Muscle of leg (tissue), 11 donors: ENCODE data around the gene USH1C. TPM values are rescaled to one million over a fixed set of nuclear protein-coding genes. Genes with fewer than 3 reads are reported as not detected.

Experiments
- DNase-seq: peaks from one replicate; pipeline ENCODE4 v3.0.0; 2013
- H3K27ac ChIP-seq: one replicate; pipeline ENCODE4 v1.5.1; 2013; ENCODE audit warnings: mild to moderate bottlenecking, low read length, control low read depth
- H3K27me3 ChIP-seq: one replicate; pipeline ENCODE4 v1.6.1; 2013; ENCODE audit warnings: low read length; ENCODE audit not compliant: control insufficient read depth, insufficient read depth
- H3K36me3 ChIP-seq: one replicate; pipeline ENCODE4 v1.6.1; 2013; ENCODE audit warnings: low read length; ENCODE audit not compliant: control insufficient read depth, insufficient read depth
- H3K4me1 ChIP-seq: one replicate; pipeline ENCODE4 v1.6.1; 2013; ENCODE audit warnings: low read length; ENCODE audit not compliant: control insufficient read depth, insufficient read depth
- H3K4me3 ChIP-seq: one replicate; pipeline ENCODE4 v1.5.1; 2013; ENCODE audit warnings: low read length, control low read depth
- H3K9me3 ChIP-seq: replicated peaks from 2 replicates; pipeline ENCODE4 v1.6.1; 2013; ENCODE audit warnings: low read depth, low read length; ENCODE audit not compliant: control insufficient read depth
- WGBS: methylation state at CpG from one replicate; pipeline ENCODE4 v1.1.5; 2013; ENCODE audit warnings: missing lambda C conversion rate; ENCODE audit not compliant: insufficient coverage; 5-methylcytosine and 5-hydroxymethylcytosine counted together
- polyA plus RNA-seq, 8 donors: library from polyadenylated mRNA; unstranded; fragments of 120-200 nt; gene quantifications; one replicate each; pipeline versions ENCODE4 v1.2.1 to v1.2.3, GENCODE V29; 2013; ENCODE audit warnings: inconsistent platforms in 1 of 8, low replicate concordance in 1 of 8; ENCODE audit not compliant: insufficient read length in 8 of 8, insufficient read depth in 1 of 8
- total RNA-seq: library from RNA; stranded (reverse); fragments of 120-200 nt; gene quantifications from one replicate; pipeline ENCODE4 v1.2.4, GENCODE V29; 2013

The USH1C gene
- total and polyA plus RNA-seq, 9 donors, result 0.22 to 11.4 (median 0.48) TPM; not detected in 2

- Histone ChIP-seq H3K36me3 (no peaks in the 10 kb centered on the region), H3K27me3 (peaks cover 42% of the 10 kb centered on the region), H3K27ac (no peak overlapping the region), H3K4me3 (no peak overlapping the region), H3K4me1 (peaks cover 12% of the 10 kb centered on the region), H3K9me3 (no peaks in the 10 kb centered on the region)
- WGBS, result 15% methylated on average over 7 of the region's 14 CpGs
- peak; percentile 41 for DNase-seq
Observed at GRCh38 chr11:17479284-17480214, 64.7 kb downstream of the USH1C start.

GRCh38 chr11:17478070-17478469 is 66.1 kb downstream of the USH1C start:
- Histone ChIP-seq H3K4me1 (peaks cover 12% of the 10 kb centered on the region), H3K4me3 (no peak overlapping the region), H3K9me3 (no peaks in the 10 kb centered on the region), H3K27ac (no peak overlapping the region), H3K36me3 (no peaks in the 10 kb centered on the region), H3K27me3 (peaks cover 53% of the 10 kb centered on the region)
- DNase-seq, result no peak
- 31% methylated on average over 2 of the region's 6 CpGs for WGBS

- Histone ChIP-seq H3K27ac (no peak overlapping the region), H3K9me3 (no peaks in the 10 kb centered on the region), H3K36me3 (no peaks in the 10 kb centered on the region), H3K27me3 (peaks cover 58% of the 10 kb centered on the region), H3K4me3 (no peak overlapping the region), H3K4me1 (peaks cover 12% of the 10 kb centered on the region)
- DNase-seq, result no peak
- 38% methylated on average over 4 of the region's 6 CpGs for WGBS
Observed at GRCh38 chr11:17477361-17477760, 66.9 kb downstream of the USH1C start.

- H3K4me1 ChIP-seq, result peaks cover 10% of the 10 kb centered on the region
- H3K27me3 ChIP-seq, result peaks cover 60% of the 10 kb centered on the region
- no peak overlapping the region for H3K4me3 ChIP-seq
Observed at GRCh38 chr11:17477084-17477333, 67.2 kb downstream of the USH1C start.

GRCh38 chr11:17476317-17477083 is 67.7 kb downstream of the USH1C start, which contains the start of gene ABCC8:
Gene ABCC8, minus strand, starts transcription at chr11:17476845. Its CDS starts 69 bp downstream, at chr11:17476776.
- Histone ChIP-seq H3K27ac (no peak within 1 kb of the TSS), H3K9me3 (no peaks in the 10 kb centered on the region), H3K27me3 (peaks cover 60% of the 10 kb centered on the region), H3K36me3 (no peaks in the 10 kb centered on the region), H3K4me1 (peaks cover 9% of the 10 kb centered on the region), H3K4me3 (peak within 1 kb of the TSS; percentile 40)
- no peak for DNase-seq
- 0% methylated on average over 43 of the region's 80 CpGs for WGBS

More at GRCh38 chr11:17477084-17477333, 67.2 kb downstream of the USH1C start:
- H3K27ac ChIP-seq, result no peak overlapping the region
- H3K9me3 ChIP-seq, result no peaks in the 10 kb centered on the region
- no peaks in the 10 kb centered on the region for H3K36me3 ChIP-seq
- WGBS, result 6% methylated on average over 9 of the region's 9 CpGs
- no peak for DNase-seq

DNA sequence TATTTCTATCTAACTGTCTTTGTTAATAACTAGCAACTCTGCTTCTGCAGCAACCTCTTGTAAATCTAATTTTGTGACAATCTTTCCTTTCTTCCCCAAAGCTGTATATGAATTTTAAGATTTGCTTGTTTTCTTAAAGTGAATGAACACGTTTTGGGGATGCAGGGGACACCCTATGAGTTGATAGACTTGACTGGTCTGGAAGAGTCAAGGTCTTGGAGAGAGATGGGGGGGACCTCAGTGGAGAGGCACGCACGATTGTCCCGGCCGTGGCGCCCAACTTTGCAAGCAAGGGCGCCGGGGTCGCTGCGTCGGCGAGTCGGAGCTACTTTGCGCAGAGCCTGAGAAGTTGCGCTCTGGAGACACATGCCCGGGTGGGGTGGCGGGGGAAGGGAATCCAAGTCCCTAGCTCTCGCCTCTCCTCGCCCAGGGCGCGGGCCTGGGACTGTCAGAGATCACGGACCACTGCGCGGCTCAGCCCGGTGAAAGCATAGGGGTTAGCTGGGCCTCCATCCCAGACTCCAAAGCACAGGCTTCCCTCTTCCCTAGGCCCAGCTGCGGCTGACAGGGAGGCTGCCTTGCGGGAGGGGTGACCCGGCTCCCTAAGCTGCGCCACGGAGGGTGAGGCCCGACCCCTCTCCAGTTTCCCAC is 68.4 kb downstream of the USH1C start:
- H3K9me3 ChIP-seq, result no peaks in the 10 kb centered on the region
- 3% methylated on average over 22 of the region's 31 CpGs for WGBS
- H3K27me3 ChIP-seq, result peaks cover 60% of the 10 kb centered on the region
- H3K36me3 ChIP-seq, result no peaks in the 10 kb centered on the region
- H3K27ac ChIP-seq, result no peak overlapping the region
- H3K4me1 ChIP-seq, result peaks cover 9% of the 10 kb centered on the region
- DNase-seq, result no peak
- H3K4me3 ChIP-seq, result peak overlapping the region; percentile 40

DNA sequence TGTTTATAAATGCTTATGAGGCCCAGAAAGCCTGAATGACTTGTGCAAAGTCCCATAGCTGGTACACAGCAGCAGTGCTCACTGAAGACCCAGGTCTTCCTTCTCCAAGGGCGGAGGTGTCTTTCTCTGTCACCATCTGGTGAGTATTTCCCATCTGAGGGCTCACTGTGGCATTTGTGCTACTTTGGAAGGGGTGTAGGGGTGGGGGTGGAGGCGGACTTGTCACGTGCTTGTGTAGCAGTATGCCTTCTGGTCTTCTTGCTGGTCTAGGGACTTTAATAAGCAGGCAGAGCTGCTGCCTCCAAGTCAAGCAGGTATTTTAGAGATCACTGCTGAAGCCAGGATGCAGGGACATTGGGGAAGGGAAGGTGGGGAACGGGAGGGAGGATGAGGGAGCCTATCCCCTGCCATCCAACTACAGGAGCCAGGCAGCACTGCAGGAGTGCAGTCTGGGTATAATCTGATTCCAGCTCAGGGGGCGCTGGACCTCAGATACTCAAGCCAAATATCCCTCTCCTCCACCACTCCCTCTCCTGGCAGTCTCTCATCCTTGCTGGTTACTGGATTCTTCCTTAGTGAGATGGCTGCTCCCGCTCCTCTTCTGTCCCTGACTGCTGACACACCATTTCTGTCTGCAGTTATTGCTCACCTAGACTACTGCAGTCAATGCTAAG is 71.0 kb downstream of the USH1C start:
- Histone ChIP-seq H3K27me3 (peaks cover 50% of the 10 kb centered on the region), H3K4me1 (peaks cover 7% of the 10 kb centered on the region), H3K4me3 (no peak overlapping the region), H3K36me3 (no peaks in the 10 kb centered on the region), H3K27ac (no peak overlapping the region), H3K9me3 (no peaks in the 10 kb centered on the region)
- 55% methylated on average over 5 of the region's 6 CpGs for WGBS
- DNase-seq, result no peak

DNA sequence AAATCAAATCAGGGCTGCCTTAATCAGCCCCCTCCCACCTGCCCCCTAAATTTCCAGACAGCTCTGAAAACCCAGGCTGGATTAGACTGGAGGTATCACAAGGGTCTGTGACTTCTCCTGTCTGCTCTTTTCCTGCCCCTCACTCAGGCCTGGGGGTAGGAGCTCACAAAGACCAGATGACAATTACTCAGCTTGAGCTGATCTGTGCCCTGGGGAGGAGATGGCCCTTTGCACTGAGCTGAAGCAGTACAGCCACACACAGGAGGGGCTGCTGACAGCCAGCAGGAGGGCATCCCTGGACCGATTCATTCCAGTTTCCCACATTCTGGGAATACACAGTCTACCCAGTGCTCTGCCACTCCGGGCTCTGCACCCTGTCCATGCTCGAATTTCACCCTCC is 71.7 kb downstream of the USH1C start:
- WGBS, result no CpG with 5 or more reads among the region's 3 CpGs
- no peaks in the 10 kb centered on the region for H3K9me3 ChIP-seq
- H3K36me3 ChIP-seq, result no peaks in the 10 kb centered on the region
- H3K4me1 ChIP-seq, result peaks cover 7% of the 10 kb centered on the region
- H3K27me3 ChIP-seq, result peaks cover 44% of the 10 kb centered on the region
- no peak overlapping the region for H3K4me3 ChIP-seq
- no peak for DNase-seq
- no peak overlapping the region for H3K27ac ChIP-seq

DNA sequence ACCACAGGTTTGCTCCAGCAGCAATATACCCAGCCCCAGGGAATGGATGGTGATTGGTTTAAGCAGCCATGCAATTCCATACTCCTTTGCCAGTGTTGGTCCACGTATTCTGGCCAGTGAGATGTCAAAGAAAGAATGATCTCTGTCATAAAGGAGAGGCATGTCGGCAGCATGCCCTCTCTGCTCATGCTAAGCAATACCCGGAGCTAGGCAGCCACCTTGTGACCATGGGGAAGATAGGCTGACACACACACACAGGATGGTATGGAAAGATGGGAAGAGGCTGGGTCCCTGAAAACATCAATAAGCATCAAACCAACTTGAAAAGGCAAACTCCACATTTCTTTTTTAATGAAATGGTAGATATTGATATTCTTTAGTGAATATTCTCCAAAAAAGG is 72.7 kb downstream of the USH1C start:
- H3K27me3 ChIP-seq, result peaks cover 40% of the 10 kb centered on the region
- H3K4me1 ChIP-seq, result peaks cover 7% of the 10 kb centered on the region
- no peaks in the 10 kb centered on the region for H3K36me3 ChIP-seq
- no peak overlapping the region for H3K4me3 ChIP-seq
- no peak for DNase-seq
- no peaks in the 10 kb centered on the region for H3K9me3 ChIP-seq
- WGBS, result 69% methylated on average over 2 of the region's 3 CpGs
- H3K27ac ChIP-seq, result no peak overlapping the region
